ENCODE measurements around the gene CITED1. TPM values are rescaled to one million over a fixed set of nuclear protein-coding genes. Genes with fewer than 3 reads are reported as not detected.
A peak's percentile ranks its signal among the peaks of the same experiment; 100 is the strongest.

The CITED1 gene
- total and polyA plus RNA-seq, 12 donors, result 0.20 to 0.83 (median 0.53) TPM; not detected in 9

DNA sequence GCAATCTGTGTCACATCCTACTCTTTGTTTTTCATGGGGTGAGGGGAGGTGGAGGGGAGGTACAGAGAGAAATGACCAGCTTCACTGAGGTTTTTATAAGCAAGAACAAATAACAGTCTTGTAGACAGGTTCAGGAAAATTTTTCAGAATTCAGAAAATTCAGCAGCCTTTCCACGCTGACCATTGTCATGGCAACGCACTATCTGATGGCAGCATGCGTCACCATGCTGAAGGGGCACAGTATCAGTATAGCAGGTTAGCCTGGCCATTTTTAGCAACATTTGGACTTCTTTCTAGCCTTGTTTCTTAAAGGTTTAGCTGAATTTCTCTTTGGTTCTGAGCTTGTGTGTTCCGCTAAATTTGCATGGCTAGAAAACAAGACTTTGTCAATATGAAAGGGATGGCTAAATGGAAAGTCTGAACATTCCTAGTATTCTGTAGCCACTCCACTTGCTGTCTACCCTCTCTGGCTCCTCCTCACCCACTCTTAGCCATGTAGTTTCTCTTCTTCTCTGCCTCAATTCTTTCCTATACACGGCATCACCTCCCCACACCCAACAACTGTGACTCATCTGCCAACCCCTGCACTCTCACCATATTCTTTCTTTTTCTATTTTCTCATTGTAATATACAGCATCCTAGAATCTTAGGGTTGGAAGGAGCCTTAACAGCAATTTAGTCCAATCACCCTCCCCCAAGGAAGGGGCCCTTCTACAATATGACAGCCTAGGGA lies 42.7 kb upstream of the CITED1 start:
- Histone ChIP-seq H3K9me3 (no peaks in the 10 kb centered on the region), H3K27me3 (peaks cover 0 to 47% (median 0%) of the 10 kb centered on the region in 7 donors), H3K4me1 (no peaks in the 10 kb centered on the region), H3K36me3 (peaks cover 0 to 25% (median 0%) of the 10 kb centered on the region in 9 donors), H3K27ac (no peak overlapping the region), H3K4me3 (no peak overlapping the region)
- TF ChIP-seq, protein P1, sequence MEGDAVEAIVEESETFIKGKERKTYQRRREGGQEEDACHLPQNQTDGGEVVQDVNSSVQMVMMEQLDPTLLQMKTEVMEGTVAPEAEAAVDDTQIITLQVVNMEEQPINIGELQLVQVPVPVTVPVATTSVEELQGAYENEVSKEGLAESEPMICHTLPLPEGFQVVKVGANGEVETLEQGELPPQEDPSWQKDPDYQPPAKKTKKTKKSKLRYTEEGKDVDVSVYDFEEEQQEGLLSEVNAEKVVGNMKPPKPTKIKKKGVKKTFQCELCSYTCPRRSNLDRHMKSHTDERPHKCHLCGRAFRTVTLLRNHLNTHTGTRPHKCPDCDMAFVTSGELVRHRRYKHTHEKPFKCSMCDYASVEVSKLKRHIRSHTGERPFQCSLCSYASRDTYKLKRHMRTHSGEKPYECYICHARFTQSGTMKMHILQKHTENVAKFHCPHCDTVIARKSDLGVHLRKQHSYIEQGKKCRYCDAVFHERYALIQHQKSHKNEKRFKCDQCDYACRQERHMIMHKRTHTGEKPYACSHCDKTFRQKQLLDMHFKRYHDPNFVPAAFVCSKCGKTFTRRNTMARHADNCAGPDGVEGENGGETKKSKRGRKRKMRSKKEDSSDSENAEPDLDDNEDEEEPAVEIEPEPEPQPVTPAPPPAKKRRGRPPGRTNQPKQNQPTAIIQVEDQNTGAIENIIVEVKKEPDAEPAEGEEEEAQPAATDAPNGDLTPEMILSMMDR (IDR thresholded peaks at IDR 0.05), result no peak
- WGBS, 2 donors, result 98 to 99% methylated on average over 5 of the region's 5 CpGs
- ATAC-seq, result no peak
- intact Hi-C loops (cut with DNase I), result no loop called here
- no peak for DNase-seq

- H3K4me3 ChIP-seq, result no peak overlapping the region
- 35 to 39% methylated on average over 2 of the region's 2 CpGs for WGBS, 2 donors
- H3K27me3 ChIP-seq, result peaks cover 0 to 46% (median 0%) of the 10 kb centered on the region in 7 donors
- no peak for DNase-seq
- H3K4me1 ChIP-seq, result no peaks in the 10 kb centered on the region
- peaks cover 0 to 25% (median 0%) of the 10 kb centered on the region in 9 donors for H3K36me3 ChIP-seq
- H3K9me3 ChIP-seq, result no peaks in the 10 kb centered on the region
- intact Hi-C loops (cut with DNase I), result no loop called here
- no peak overlapping the region for H3K27ac ChIP-seq
- TF ChIP-seq, protein P1 (IDR thresholded peaks at IDR 0.05), result no peak
- peak in 4 of 8 donors; percentile 25 to 34 (median 32) for ATAC-seq
These were observed 41.7 kb upstream of the CITED1 start for GRCh38 chrX:72347366-72347765.

- DNase-seq (no peak), ATAC-seq (no peak)
- Histone ChIP-seq H3K36me3 (peaks cover 0 to 25% (median 0%) of the 10 kb centered on the region in 9 donors), H3K27ac (no peak overlapping the region), H3K4me3 (no peak overlapping the region), H3K27me3 (peaks cover 0 to 47% (median 0%) of the 10 kb centered on the region in 7 donors), H3K9me3 (no peaks in the 10 kb centered on the region), H3K4me1 (no peaks in the 10 kb centered on the region)
- TF ChIP-seq, protein P1 (IDR thresholded peaks at IDR 0.05), result no peak
- intact Hi-C loops (cut with DNase I), result no loop called here
- WGBS, 2 donors, result 84 to 91% methylated on average over 6 of the region's 6 CpGs
These were observed 40.7 kb upstream of the CITED1 start for GRCh38 chrX:72346302-72346949.

DNA sequence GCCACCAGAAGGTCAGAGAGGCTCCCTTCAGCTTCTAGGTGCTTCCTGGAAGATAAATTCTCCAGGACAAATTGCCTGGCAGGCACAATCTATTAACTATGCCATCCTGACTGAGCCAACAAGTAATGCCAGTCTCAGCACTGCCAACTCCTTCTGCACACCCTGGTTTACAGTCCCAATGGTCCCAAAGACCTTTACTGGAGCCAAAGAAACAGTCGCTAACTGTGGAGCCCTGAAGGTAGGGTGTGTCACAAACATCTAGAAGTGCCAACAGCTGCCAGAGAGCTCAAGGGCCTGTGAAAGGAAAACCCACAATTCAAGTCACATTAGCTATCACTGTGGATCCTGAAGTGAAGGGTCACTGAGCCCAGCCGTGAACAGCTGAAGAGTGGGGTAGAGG lies 34.9 kb upstream of the CITED1 start:
- Histone ChIP-seq H3K27me3 (peaks cover 0 to 26% (median 0%) of the 10 kb centered on the region in 7 donors), H3K4me1 (no peaks in the 10 kb centered on the region), H3K27ac (no peak overlapping the region), H3K9me3 (no peaks in the 10 kb centered on the region), H3K36me3 (peaks cover 0 to 6% (median 0%) of the 10 kb centered on the region in 9 donors), H3K4me3 (no peak overlapping the region)
- TF ChIP-seq, protein P1 (IDR thresholded peaks at IDR 0.05), result no peak
- ATAC-seq, result peak in 1 of 8 donors; percentile 51
- intact Hi-C loops (cut with DNase I), result no loop called here
- 76 to 80% methylated on average over 2 of the region's 2 CpGs for WGBS, 2 donors
- no peak for DNase-seq
